22Rv1 (cell line): Measurements from ENCODE around the gene XPNPEP3.

Source experiments
- CTCF ChIP-seq: fragments of 450-650 bp; IDR thresholded peaks from 2 replicates; pipeline ENCODE4 v1.5.1; 2017; ENCODE audit warnings: mild to moderate bottlenecking
- ZFX ChIP-seq: fragments of 450-650 bp; IDR thresholded peaks from 2 replicates; pipeline ENCODE4 v1.6.1; 2017; ENCODE audit warnings: antibody characterized with exemption, borderline replicate concordance

GRCh38 chr22:40979871-40980270 is 122.9 kb downstream of the XPNPEP3 start:
- no peak for TF ChIP-seq CTCF
- TF ChIP-seq ZFX, result no peak
